Renal pelvis (tissue), 4 donors: ENCODE data around the gene TMEM121. TPM values are rescaled to one million over a fixed set of nuclear protein-coding genes. Genes with fewer than 3 reads are reported as not detected.
"Not testable (repeated sequence)": the region's sequence is repeated elsewhere in the genome, so short reads cannot be mapped to it uniquely, and the experiment has no call there.

Experiments used
- DNase-seq: peaks from one replicate; pipeline ENCODE4 v3.0.0-alpha.2; 2013
- polyA plus RNA-seq, 3 donors: library from polyadenylated mRNA; unstranded; fragments of 120-200 nt; gene quantifications; one replicate each; pipeline ENCODE4 v1.2.1, GENCODE V29; 2013; ENCODE audit not compliant: insufficient read length in 3 of 3

TMEM121 gene
- polyA plus RNA-seq, 3 donors: 4.9 to 6.6 (median 5.4) TPM

DNA sequence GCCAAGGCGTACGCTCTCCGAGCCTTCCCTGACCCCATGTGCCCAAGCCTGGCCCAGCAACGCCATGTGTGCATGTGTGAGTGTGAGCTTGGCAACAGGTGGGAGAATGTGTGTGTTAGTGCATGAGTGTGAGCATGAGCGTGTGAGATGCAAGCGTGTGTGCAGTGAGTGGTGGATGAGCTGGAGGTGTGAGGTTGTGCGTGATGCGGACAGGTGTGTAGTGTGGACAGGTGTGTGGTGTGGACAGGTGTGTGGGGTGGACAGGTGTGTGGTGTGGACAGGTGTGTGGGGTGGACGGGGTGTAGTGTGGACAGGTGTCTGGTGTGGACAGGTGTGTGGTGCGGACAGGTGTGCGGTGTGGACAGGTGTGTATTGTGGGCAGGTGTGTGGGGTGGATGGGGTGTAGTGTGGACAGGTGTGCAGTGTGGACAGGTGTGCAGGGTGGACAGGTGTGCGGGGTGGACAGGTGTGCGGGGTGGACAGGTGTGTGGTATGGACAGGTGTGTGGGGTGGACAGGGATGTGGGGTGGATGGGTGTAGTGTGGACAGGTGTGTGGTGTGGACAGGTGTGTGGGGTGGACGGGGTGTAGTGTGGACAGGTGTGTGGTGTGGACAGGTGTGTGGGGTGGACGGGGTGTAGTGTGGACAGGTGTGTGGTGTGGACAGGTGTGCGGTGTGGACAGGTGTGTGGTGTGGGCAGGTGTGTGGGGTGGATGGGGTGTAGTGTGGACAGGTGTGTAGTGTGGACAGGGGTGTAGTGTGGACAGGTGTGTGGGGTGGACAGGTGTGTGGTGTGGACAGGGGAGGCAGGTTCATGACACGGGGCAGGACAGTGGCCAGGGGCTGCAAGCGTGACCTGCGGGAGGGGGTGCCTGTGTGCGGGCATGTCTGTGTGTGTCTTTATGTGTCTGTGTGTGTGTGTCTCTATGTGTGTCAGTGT is 41.1 kb downstream of the TMEM121 start:
- not testable (repeated sequence) for DNase-seq

- DNase-seq: not testable (repeated sequence)
Measured at GRCh38 chr14:105568140-105568843, 41.9 kb downstream of the TMEM121 start.

GRCh38 chr14:105568859-105569766 is 42.7 kb downstream of the TMEM121 start:
- no peak for DNase-seq

GRCh38 chr14:105570482-105570881 is 44.1 kb downstream of the TMEM121 start:
- no peak for DNase-seq

DNA sequence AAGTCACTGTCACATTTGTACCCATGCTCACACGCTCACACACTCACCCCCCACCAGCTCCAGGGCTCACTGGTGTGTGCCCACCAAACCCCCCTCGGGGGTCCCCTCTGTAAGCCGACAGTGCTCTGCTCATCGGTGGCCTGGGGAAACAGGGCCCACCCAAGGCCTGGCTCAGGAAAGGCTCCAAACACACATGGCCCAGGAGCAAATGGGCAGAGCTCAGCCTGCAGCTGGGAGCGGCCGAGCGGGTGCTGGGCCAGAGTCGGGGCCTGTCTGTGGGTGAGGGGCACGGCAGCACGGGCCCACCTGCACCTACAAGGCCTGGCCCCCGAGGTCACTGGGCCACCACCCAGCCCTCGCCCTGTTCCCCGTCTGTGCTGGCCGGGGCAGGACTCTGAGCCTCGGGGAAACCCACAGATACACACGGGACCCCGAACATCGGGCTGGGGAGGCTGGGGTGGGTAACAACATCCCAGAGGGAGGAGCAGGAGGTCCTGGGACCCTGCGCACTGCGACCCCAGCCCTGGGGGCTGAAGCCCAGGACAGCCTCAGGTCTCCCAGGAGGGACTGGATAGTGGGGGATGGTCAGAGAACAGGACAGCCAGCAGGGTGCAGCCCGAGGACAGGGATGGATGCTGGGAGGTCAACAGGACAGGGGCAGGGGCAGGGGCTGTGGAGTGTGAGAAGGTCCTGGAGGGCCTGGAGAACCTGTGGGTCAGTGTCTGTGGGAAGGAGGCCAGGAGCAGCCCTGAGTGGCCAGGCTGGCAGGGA is 45.0 kb downstream of the TMEM121 start:
- DNase-seq: not testable (repeated sequence)

DNA sequence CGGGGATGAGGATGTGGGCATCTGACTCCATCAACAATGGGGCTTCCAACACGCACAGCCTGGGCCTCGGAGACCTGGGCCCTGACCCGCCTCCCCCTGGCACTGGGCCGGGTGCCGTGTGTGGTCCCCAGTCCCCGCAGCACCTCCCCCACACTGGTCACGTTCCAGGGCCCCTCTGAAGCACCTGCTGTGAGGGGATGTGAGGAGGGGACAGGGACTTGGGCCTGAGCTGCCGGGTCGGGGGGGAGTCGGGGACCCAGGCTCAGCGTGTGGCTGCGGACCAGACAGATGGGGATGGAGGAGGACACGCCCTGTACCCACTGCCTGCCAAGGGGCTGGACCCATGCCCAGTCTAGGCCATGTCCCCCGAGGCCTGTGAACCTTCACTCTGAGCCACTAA is 45.7 kb downstream of the TMEM121 start:
- DNase-seq: not testable (repeated sequence)

DNA sequence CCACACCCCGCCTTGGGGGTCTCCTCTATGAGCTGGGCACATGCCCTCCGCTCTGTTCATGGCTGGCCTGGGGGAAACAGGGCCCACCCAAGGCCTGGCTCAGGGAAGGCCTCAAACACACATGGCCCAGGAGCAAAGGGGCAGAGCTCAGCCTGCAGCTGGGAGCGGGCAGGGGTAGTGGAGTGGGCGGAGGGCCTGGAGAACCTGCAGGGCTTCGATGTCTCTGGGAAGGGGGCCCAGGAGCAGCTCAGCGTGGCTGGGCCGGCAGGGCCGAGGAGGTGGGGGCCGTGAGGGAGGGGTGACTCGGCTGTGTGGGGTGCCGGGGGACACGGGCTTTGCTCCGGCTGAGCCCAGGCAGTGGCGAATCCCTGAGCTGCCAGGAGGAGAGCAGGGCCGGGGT is 47.5 kb downstream of the TMEM121 start:
- not testable (repeated sequence) for DNase-seq

GRCh38 chr14:105574411-105574810 is 48.0 kb downstream of the TMEM121 start:
- DNase-seq: not testable (repeated sequence)

- not testable (repeated sequence) for DNase-seq
Measured at GRCh38 chr14:105575016-105575700, 48.8 kb downstream of the TMEM121 start.

GRCh38 chr14:105576525-105577088 is 50.2 kb downstream of the TMEM121 start:
- DNase-seq: no peak

- DNase-seq: no peak
Measured at GRCh38 chr14:105577314-105577861, 51.0 kb downstream of the TMEM121 start.

DNA sequence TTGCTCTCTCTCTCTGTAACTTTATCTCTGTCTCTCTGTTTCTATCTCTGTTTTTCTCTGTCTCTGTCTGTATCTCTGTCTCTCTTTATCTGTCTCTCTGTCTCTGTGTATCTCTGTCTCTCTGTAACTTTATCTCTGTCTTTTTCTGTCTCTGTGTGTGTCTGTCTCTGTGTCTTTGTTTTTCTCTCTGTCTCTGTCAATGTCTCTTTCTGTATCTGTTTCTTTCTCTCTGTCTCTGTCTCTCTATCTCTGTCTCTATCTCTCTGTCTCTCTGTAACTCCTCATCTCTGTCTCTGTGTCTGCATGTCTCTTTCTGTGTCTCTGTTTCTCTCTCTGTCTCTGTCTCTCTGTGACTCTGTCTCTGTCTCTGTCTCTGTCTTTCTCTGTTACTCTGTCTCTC is 51.7 kb downstream of the TMEM121 start:
- no peak for DNase-seq

GRCh38 chr14:105579221-105579620 is 52.8 kb downstream of the TMEM121 start:
- not testable (repeated sequence) for DNase-seq

Other genes starting within 250 kb of the TMEM121 start
- 10 to 100 TPM; 32.8 to 37.3 (median 33.3) TPM for gene BRF1, start 225.6 kb upstream of the TMEM121 start, polyA plus RNA-seq
- 10 to 100 TPM; 76.2 to 89.4 (median 84.1) TPM for gene PACS2, start 211.8 kb upstream of the TMEM121 start, polyA plus RNA-seq
- 1 to 10 TPM; 1.4 to 3.6 (median 2.6) TPM for gene TEX22, start 128.0 kb upstream of the TMEM121 start, polyA plus RNA-seq
- gene MTA1, start 106.8 kb upstream of the TMEM121 start, polyA plus RNA-seq: 100 to 1,000 TPM; 122 to 156 (median 141) TPM
- gene CRIP2, start 51.8 kb upstream of the TMEM121 start, polyA plus RNA-seq: 100 to 1,000 TPM; 132 to 186 (median 153) TPM
- 10 to 100 TPM; 28.8 to 36.6 (median 34.6) TPM for gene CRIP1, start 39.7 kb upstream of the TMEM121 start, polyA plus RNA-seq
- gene TEDC1, start 35.3 kb upstream of the TMEM121 start, polyA plus RNA-seq: 10 to 100 TPM; 10.9 to 13.7 (median 11.1) TPM